Islet precursor cell (in vitro differentiated cells): Measurements from ENCODE around the gene GALNT18.

Experiments used
- DNase-seq: peaks from one replicate; pipeline ENCODE4 v3.0.0-alpha.2; 2018

GALNT18 gene

GRCh38 chr11:11260903-11261302 is 360.9 kb downstream of the GALNT18 start:
- DNase-seq: no peak

- DNase-seq: peak; percentile 49
Measured at GRCh38 chr11:11253995-11254394, 367.8 kb downstream of the GALNT18 start.

- peak; percentile 41 for DNase-seq
Measured at GRCh38 chr11:11253497-11253896, 368.3 kb downstream of the GALNT18 start.

GRCh38 chr11:11252403-11252802 is 369.4 kb downstream of the GALNT18 start:
- peak; percentile 35 for DNase-seq

GRCh38 chr11:11251394-11251970 is 370.3 kb downstream of the GALNT18 start:
- DNase-seq: no peak

GRCh38 chr11:11250470-11250869 is 371.3 kb downstream of the GALNT18 start:
- DNase-seq: peak; percentile 82

- no peak for DNase-seq
Measured at GRCh38 chr11:11247576-11247975, 374.2 kb downstream of the GALNT18 start.

- DNase-seq: no peak
Measured at GRCh38 chr11:11247086-11247485, 374.7 kb downstream of the GALNT18 start.

GRCh38 chr11:11246166-11246565 is 375.6 kb downstream of the GALNT18 start:
- no peak for DNase-seq

GRCh38 chr11:11245453-11245852 is 376.4 kb downstream of the GALNT18 start:
- no peak for DNase-seq

GRCh38 chr11:11244470-11245080 is 377.2 kb downstream of the GALNT18 start:
- no peak for DNase-seq

GRCh38 chr11:11243590-11244469 is 378.0 kb downstream of the GALNT18 start:
- peak; percentile 85 for DNase-seq

GRCh38 chr11:11243209-11243589 is 378.6 kb downstream of the GALNT18 start:
- no peak for DNase-seq

GRCh38 chr11:11241284-11241683 is 380.5 kb downstream of the GALNT18 start:
- DNase-seq: no peak

GRCh38 chr11:11239959-11240358 is 381.8 kb downstream of the GALNT18 start:
- no peak for DNase-seq

GRCh38 chr11:11237070-11237832 is 384.6 kb downstream of the GALNT18 start:
- no peak for DNase-seq

- no peak for DNase-seq
Measured at GRCh38 chr11:11236498-11237059, 385.2 kb downstream of the GALNT18 start.

- DNase-seq: no peak
Measured at GRCh38 chr11:11231763-11232162, 390.0 kb downstream of the GALNT18 start.

GRCh38 chr11:11230802-11231562 is 390.8 kb downstream of the GALNT18 start:
- DNase-seq: peak; percentile 68

- no peak for DNase-seq
Measured at GRCh38 chr11:11230087-11230486, 391.7 kb downstream of the GALNT18 start.

- DNase-seq: no peak
Measured at GRCh38 chr11:11229647-11230046, 392.2 kb downstream of the GALNT18 start.
